GM21723 (cell line): ENCODE measurements around the gene CYTH2.

Source experiments
- ATAC-seq: cut with Tn5 transposase; IDR thresholded peaks from one replicate; pipeline ENCODE4 v1.9.1; 2021; ENCODE audit warnings: mild to moderate bottlenecking, moderate library complexity; ENCODE audit not compliant: unreplicated experiment

The CYTH2 gene, protein sequence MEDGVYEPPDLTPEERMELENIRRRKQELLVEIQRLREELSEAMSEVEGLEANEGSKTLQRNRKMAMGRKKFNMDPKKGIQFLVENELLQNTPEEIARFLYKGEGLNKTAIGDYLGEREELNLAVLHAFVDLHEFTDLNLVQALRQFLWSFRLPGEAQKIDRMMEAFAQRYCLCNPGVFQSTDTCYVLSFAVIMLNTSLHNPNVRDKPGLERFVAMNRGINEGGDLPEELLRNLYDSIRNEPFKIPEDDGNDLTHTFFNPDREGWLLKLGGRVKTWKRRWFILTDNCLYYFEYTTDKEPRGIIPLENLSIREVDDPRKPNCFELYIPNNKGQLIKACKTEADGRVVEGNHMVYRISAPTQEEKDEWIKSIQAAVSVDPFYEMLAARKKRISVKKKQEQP

DNA sequence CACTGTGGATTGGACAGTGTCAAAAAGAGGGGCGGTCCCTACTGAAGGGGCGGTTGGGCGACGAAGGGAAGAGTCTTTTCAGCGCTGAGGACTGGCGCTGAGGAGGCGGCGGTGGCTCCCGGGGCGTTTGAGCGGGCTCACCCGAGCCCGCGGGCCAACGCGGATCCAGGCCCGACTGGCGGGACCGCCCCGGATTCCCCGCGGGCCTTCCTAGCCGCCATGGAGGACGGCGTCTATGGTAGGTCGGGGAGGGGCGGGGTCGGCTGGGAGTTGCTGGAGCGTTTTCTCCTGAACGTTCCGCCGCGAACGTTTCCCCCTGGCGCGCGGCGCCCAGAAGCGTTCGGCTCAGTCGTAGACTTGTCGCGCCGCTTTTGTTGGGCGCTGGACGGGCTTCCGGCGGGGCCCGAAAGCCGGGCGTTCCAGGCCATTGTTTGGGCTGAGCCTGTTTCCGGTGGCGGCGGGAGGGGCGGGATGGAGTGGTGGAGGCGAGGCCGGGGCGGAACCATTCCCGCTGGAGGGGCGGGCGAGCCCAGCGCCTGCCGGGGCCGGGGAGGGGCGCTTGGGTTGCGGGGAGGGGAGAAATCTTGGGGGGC is at the start of gene CYTH2:
CYTH2 (plus strand) TSS at position 81 of the 593 bp plus-strand sequence; CDS start at position 220, 139 bp downstream.
- ATAC-seq = peak; percentile 17

DNA sequence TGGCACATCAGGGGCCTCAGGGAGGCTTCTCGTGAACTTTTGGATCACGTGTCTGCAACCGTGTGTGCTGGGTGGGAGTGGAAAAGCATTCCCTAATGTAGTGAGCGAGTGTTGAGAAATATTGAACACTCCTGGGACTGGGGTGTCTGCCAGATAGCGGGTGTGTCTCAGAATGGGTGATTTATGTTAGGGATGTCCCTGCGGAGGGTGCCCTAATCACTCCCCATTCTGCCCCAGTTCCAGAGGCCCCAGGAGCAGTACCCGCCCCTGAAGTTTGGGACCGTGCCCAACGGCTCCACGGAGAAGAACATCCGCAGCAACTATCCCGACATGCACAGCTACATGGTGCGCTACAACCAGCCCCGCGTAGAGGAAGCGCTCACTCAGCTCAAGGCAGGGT is 47.6 kb upstream of the CYTH2 start:
- no peak for ATAC-seq

DNA sequence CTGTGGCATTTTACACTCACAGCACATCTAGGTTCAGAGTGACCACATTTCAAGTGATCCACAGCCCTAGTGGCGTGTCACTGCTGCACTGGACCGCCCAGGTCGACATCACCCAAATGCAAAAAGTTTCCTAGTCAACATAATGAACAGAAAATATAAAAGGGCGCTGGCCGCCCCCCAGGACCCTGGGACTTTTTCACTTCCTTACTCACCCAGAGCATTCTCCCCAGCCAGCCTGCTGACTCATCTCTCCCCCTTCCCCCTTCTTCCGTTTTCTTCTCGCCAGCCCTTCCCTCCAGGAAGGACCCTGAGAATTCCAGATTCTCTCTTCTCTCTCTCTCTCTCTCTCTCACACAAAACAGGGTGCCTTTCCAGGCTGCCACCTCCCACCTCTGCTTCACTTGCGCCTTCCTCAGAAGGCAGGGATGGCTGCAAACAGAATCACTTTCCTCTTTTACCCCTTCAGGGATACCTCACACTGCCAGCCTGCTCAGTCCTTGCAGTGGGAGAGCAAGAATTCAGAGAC is 44.4 kb upstream of the CYTH2 start:
- no peak for ATAC-seq

DNA sequence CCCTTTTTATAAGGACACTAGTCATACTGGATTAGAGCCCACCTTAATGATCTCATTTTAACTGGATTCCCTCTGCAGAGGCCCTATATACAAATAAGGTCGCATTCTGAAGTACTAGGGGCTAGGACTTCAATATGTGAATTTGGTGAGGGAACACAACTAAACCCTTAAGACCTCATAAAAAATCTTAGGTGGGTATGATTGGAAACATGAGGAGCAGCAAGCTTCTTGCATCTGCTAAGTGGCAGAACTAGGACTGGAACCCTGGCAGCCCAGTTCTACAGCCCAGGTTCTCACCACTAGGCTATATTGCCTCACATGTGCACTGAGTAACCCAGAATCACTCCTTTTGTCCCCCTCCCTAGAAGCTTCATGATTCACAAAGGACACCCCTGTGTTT is 40.5 kb upstream of the CYTH2 start:
- ATAC-seq = no peak

DNA sequence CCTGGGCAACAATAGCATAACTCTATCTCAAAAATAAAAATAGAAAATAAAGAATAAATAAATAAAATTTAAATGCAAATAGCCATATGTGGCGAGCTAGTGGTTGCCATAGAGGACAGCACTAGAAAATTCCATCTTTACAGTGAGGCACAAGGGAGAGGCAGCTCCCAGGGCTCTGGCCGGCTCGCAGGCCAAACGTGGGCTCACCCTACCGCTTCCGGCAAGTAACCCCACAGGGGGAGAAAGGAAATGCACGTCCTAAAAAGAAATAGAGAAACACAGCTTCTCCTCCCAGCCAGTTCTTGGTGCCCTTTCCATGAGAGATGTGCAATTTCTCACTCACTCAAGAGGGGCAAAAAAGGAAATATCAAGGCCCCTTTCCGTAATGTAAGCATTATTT is 35.8 kb upstream of the CYTH2 start:
- no peak for ATAC-seq

DNA sequence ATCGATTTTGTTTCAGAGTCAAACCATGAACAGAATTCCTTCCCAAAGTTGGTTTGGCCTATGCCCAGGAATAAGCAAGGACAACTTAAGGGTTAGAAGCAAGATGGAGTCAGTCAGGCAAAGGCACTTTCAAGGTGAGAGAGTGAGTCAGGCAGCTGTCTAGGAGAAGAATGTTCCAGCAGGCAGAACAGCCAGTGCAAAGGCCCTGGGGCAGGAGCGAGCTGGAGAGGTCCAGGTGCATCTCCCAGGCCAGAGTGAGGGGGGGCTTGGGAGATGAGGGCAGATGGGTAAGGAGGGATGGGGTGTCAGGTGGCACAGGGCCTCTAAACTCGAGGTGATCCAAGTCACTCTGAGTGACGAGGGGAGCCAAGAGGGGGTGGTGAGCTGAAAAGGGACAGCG is 32.6 kb upstream of the CYTH2 start:
- ATAC-seq = no peak

DNA sequence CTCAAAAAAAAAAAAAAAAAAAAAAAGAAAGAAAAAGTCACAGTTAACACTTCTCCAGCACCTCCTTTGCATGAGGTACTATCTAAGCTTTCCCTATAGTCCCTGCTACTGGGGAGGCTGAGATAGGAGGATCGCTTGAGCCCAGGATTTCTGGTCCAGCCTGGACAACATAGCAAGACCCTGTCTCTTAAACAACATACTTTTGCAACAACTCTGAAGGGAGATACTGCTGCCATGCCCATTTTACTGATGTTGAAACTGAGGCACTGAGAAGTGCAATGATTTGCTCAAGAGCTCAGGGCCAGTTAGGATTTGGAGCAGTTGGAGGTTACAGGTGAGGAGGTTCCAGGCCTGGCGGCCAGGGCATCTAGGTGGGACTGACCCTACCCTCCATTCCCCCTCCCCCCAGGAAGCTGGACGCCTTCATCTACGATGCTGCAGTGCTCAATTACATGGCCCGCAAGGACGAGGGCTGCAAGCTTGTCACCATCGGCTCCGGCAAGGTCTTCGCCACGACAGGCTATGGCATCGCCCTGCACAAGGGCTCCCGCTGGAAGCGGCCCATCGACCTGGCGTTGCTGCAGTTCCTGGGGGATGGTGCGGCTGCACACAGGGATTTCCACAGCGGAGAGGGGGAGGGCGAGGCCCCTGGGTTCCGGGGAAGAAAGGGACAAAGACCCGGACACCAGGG is 27.7 kb upstream of the CYTH2 start:
- ATAC-seq = no peak

DNA sequence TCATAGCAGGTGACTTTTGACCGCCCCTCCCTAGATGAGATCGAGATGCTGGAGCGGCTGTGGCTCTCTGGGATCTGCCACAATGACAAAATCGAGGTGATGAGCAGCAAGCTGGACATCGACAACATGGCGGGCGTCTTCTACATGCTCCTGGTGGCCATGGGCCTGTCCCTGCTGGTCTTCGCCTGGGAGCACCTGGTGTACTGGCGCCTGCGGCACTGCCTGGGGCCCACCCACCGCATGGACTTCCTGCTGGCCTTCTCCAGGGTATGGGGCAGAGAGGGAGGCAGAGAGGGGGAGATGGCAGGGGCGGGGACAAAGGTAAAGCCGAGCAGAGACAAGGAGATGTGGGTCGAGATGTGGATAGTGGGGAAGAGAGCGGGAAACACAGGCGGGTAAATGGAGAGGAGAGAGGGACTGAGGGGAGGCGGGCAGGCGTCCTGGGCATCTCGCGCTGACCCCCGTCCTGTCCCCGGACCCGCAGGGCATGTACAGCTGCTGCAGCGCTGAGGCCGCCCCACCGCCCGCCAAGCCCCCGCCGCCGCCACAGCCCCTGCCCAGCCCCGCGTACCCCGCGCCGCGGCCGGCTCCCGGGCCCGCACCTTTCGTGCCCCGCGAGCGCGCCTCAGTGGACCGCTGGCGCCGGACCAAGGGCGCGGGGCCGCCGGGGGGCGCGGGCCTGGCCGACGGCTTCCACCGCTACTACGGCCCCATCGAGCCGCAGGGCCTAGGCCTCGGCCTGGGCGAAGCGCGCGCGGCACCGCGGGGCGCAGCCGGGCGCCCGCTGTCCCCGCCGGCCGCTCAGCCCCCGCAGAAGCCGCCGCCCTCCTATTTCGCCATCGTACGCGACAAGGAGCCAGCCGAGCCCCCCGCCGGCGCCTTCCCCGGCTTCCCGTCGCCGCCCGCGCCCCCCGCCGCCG is 26.8 kb upstream of the CYTH2 start:
- no peak for ATAC-seq

DNA sequence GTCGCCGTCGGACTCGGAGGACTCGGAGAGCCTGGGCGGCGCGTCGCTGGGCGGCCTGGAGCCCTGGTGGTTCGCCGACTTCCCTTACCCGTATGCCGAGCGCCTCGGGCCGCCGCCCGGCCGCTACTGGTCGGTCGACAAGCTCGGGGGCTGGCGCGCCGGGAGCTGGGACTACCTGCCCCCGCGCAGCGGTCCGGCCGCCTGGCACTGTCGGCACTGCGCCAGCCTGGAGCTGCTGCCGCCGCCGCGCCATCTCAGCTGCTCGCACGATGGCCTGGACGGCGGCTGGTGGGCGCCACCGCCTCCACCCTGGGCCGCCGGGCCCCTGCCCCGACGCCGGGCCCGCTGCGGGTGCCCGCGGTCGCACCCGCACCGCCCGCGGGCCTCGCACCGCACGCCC is 25.9 kb upstream of the CYTH2 start:
- no peak for ATAC-seq

DNA sequence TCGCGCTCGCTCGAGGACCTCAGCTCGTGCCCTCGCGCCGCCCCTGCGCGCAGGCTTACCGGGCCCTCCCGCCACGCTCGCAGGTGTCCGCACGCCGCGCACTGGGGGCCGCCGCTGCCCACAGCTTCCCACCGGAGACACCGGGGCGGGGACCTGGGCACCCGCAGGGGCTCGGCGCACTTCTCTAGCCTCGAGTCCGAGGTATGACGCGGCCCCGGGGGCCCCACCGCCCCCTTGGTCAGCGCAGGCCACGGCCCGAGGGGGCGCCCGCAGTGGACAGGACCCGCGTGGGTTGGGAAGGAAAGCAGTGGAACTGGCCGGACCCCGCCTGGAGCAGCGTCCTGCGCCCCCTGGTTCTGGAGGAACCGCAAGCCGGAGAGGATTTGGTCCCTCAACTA is 25.4 kb upstream of the CYTH2 start:
- ATAC-seq = no peak

DNA sequence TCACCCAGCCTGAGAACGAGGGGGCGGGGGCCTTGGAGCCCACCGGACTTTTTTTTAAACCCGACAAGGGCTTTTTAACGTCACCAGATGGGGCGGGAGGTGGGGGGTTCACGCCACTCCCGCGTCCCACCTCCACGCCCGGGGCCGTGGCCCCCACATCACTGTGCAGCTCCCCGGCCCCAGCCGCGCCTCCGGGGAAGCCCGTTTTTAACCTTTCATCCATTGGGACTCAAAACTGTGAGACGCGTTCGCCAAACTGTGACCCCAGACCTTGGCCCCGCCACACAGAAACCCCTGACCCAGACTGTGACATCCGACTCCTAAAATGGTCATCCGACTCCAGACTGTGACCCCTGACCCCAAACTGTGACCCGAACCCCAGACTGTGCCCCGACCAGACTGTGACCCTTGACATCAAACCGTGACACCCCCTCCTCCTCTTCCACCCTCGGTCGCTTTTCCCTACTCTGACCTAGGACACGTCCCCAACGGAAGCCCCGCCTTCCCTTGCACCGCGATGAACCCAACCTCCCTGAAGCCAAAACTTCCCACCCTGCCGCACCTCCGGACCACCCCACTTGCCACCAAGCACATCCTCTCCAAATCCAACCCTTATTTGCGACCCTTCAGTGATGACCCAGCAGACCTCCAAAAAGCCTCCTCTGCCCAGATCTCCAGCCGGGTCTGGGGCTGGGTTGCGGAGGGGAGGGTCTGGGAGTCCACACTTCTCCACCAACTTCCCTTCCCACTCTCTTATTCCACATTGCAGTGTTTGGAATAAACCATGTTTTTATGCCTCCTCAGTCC is 24.8 kb upstream of the CYTH2 start:
- no peak for ATAC-seq

DNA sequence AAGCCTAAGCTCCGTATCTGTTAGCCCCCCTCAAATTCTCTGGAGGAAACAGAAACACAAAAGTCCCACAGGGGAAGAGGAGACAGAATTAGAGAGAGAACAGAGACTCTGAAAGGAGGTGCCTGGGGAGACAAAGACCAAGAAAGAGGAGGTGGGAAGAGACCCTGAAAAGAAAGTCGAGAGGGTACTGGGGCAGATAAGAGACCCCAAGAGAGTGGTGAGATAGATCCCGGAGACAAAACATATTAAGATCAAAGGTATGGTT is 24.3 kb upstream of the CYTH2 start:
- no peak for ATAC-seq

DNA sequence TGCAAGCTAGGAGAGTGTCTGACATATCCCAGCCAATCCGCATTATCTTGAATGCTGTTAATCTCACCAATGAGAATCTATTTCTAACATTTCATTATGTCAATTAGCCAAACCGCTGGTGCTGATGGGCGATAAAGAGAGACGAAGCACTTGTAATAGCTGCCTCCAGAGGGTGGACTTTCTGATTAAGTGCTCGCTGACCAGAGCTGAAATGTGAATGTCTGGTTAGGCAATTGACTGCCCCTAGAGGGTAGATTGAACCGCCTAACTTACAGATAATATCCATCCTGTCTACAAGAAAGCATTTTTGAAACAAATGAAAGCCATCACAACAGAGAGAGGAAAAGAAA is 23.9 kb upstream of the CYTH2 start:
- peak; percentile 12 for ATAC-seq

DNA sequence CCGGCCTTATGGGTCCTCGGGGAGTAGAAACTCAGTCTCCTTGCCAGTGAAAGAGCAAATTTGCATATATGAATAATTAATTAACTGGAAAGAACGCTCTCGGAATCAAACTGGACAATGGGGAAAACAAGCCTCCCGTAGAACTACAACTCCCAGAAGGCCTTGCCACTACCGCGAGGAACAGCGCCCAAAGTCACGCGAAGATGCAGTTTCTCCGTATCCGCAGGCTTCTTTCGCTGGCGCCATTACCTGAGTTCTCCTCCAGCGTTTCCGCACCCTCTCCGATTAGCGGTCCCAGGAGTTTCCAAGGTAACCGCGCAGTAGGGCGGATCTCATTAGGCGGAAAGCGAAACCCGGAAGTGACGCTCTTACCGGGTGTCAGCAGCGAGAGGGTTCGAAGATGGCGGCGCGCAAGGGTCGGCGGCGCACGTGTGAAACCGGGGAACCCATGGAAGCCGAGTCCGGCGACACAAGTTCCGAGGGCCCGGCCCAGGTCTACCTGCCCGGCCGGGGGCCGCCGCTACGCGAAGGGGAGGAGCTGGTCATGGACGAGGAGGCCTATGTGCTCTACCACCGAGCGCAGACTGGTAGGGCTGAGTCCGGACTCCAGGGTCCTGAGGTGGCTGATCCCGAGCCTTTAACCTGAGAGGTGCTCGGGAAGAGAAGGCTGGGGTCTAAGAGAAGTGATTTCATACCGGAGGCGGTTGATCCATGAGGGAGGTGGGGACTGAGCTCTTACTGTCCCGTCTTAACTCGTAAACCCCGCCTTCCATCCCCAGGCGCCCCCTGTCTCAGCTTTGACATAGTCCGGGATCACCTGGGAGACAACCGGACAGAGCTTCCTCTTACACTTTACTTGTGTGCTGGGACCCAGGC is 23.3 kb upstream of the CYTH2 start, which contains the start of gene GRWD1:
GRWD1 (plus strand) TSS at position 378 of the 876 bp plus-strand sequence; CDS start at position 401, 23 bp downstream.
- peak; percentile 81 for ATAC-seq

DNA sequence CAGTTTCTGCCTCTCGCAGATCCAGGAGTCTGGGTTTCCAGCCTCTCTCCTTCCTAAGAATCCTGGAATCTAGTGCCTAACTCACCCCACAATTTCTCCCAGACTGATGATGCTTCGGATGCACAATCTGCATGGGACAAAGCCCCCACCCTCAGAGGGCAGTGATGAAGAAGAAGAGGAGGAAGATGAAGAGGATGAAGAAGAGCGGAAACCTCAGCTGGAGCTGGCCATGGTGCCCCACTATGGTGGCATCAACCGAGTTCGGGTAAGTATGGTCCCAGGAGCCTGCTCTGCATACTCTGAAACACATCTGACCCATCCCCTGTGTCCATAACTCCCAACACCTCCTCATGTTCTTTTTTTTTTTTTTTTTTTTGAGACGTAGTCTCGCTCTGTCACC is 22.6 kb upstream of the CYTH2 start:
- no peak for ATAC-seq

DNA sequence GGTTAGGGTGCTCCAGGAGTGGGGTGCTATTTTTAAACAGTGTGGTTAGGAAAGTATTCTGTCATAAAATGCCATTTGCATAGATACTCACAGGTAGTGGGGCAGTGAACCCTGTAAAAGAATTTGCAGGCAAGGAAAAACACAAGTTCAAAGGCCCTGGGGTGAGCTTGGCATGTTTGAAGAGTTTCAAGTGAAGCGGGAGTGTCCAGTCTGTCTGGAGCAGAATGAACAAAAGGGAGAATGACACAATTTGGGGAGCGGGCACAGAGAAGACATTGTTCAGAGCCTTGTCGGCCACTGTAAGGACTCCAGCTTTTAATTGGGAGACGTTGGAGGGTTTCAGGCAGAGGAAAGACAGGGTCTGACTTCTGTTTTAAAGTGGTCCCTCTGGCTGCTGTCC is 20.6 kb upstream of the CYTH2 start:
- ATAC-seq = no peak

DNA sequence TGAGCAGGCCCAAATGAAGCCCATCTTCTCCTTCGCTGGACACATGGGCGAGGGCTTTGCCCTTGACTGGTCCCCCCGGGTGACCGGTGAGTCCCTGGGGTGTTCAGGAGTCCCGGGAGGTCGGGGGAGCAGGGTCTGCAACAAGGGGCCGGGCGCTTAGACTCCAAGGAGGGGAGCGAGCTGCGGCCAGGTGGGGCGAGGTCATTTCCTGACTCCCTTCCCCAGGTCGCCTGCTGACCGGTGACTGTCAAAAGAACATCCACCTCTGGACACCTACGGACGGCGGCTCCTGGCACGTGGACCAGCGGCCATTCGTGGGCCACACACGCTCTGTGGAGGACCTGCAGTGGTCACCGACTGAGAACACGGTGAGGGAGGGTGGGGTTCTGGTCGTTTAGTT is 18.7 kb upstream of the CYTH2 start:
- no peak for ATAC-seq

DNA sequence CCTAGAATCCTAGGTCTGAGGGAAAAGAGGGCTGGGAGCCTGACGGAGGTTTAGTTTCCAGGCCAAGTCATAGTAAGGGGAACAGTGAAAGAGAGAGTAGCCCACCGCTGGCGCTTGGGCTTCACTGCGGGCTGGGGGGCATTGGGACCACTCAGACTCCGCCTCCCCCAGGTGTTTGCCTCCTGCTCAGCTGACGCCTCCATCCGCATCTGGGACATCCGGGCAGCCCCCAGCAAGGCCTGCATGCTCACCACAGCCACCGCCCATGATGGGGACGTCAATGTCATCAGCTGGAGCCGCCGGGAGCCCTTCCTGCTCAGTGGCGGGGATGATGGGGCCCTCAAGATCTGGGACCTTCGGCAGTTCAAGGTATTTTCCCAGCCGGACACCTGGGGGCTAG is 18.3 kb upstream of the CYTH2 start:
- ATAC-seq = no peak

DNA sequence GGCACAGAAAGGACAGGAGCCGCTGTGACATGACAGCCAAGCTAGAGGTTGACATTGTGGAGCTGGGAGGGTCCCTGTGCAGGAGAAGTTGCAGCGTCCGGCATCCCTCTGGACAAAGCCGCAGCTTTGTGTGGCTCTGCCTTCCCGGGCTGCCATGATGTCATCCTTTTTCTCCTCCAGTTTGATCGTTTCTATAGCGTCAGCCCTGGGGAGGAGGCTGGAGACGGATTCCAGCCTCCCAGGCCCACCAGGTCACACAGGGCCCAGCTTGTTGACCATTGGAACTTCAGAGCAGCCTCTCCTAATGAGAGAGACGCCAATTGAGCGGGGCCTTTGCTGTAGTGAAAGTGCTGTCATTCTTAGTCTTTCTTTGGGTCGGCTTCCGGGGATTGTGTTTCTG is 17.5 kb upstream of the CYTH2 start:
- no peak for ATAC-seq
